ENCODE results near the gene PSMD4.

The PSMD4 gene

DNA sequence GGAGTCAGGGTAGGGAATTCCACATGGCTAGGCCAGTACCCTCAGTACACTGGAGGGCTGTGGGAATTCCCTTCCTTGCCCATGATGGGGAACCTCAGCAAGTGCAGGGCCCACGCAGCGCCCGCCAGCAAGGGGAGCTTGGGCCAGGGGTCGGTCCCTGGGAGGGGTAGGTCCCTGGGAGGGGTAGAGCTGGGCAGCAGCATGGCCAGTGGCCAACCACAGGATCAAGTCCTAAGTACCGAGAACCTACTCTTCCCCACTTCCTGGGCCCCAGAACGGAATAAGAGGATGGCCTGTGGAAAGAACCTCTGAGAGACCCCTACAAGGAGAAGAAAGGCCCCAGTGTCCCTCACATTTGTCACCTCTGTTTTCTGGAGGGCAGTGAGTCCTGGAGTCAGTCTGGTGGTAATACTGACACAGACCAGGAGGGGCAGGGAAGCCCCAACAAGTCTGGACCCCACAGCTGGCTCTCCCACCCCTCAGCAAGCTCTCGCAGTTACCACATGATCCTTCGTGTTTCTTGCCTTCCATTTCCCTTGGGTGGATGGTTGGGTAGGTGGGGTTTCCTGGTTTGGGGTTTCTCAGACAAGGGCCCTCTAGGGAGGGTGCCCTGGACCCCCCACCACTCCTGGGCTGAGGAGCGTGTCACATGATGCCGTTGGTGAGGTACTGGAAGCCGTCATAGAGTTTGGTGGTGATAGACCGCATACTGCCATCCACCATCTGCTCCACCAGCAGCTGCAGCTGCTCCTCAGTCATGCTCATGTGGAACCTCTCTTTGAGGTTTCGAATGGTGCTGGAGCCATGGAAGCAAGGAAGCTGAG is 37.9 kb downstream of the PSMD4 start:
- DNase-seq (ENCODE audit: extremely low spot score, insufficient read length, low read depth) (no peak), FAIRE-seq (no peak)

- no peak for FAIRE-seq
Measured at GRCh38 chr1:151293093-151293492, 38.6 kb downstream of the PSMD4 start.

GRCh38 chr1:151294742-151295462 is 40.4 kb downstream of the PSMD4 start:
- FAIRE-seq, result no peak
- DNase-seq (ENCODE audit: extremely low spot score, insufficient read length, low read depth), result no peak

More at GRCh38 chr1:151293093-151293492, 38.6 kb downstream of the PSMD4 start:
- no peak for DNase-seq (ENCODE audit: extremely low spot score, insufficient read length, low read depth)

GRCh38 chr1:151309811-151310323 is 55.3 kb downstream of the PSMD4 start:
- FAIRE-seq, result no peak
- DNase-seq (ENCODE audit: extremely low spot score, insufficient read length, low read depth), result no peak

DNA sequence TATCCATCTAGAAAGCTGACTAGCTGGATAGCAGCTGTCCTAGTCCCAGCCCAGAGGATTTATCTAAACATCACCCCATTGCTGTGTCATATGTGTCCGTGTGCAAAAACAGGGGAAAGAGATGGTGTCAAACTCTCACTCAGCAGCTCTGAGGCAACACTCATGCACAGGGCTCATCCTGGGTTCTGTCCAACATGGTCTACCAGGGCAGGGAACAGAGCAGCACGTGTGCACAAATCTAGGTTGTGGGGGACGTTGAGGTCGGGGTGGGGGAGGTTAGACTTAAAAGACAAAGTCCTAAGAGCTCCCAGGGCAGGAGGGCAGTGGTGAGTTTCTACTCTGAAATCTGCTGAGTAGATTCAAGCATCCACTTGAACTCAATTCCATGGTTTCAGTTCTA is 56.5 kb downstream of the PSMD4 start:
- no peak for FAIRE-seq

GRCh38 chr1:151311589-151312331 is 57.2 kb downstream of the PSMD4 start:
- DNase-seq (ENCODE audit: extremely low spot score, insufficient read length, low read depth) (no peak), FAIRE-seq (no peak)

More for the DNA sequence above, 56.5 kb downstream of the PSMD4 start:
- DNase-seq (ENCODE audit: extremely low spot score, insufficient read length, low read depth), result no peak

- DNase-seq (ENCODE audit: extremely low spot score, insufficient read length, low read depth) (no peak), FAIRE-seq (no peak)
Measured at GRCh38 chr1:151312411-151312810, 57.9 kb downstream of the PSMD4 start.

- no peak for FAIRE-seq
Measured at GRCh38 chr1:151312826-151313225, 58.3 kb downstream of the PSMD4 start.

GRCh38 chr1:151313501-151313900 is 59.0 kb downstream of the PSMD4 start:
- no peak for FAIRE-seq

More at GRCh38 chr1:151312826-151313225, 58.3 kb downstream of the PSMD4 start:
- no peak for DNase-seq (ENCODE audit: extremely low spot score, insufficient read length, low read depth)

DNA sequence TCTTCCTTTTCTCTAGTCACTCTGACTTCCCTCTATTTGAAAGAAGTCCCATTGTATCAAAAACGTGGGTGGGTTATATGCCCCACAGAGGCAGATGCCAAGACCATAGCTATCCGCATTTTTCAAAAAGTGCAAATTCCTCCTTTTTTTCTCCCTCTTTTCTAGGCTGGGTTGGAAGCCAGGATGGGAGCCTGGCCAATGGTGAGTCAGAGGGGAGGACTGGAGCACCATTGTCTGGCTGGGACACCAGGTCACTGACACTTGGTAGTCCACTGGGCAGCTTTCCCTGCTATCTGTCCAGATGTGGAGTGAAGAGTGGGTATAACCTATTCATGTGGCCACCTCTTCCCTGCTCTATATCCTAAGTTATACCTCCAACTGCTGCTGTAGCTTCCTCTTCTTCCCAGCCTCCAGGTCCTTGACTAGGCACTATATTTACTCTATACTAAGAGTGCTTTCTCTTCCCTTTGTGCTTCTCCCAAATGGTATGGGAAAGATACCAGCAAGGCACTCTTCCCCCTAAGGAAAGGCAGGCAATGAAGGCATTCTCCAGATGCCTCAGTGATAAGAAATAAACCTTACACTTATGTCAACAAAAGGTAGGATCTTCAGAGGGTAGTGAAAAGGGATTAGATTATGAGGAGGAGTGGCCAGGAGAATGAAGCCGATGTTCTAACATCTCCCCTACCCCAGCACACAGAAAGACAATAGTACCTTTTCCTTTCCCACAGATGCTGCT is 59.8 kb downstream of the PSMD4 start:
- no peak for FAIRE-seq
- DNase-seq (ENCODE audit: extremely low spot score, insufficient read length, low read depth), result no peak

More at GRCh38 chr1:151313501-151313900, 59.0 kb downstream of the PSMD4 start:
- DNase-seq (ENCODE audit: extremely low spot score, insufficient read length, low read depth), result no peak

GRCh38 chr1:151315565-151316235 is 61.2 kb downstream of the PSMD4 start:
- FAIRE-seq (no peak), DNase-seq (ENCODE audit: extremely low spot score, insufficient read length, low read depth) (no peak)

All from GM18507 (cell line).